H9 (cell line): ENCODE measurements around the gene CHST1. TPM values are rescaled to one million over a fixed set of nuclear protein-coding genes. Genes with fewer than 3 reads are reported as not detected.

Source experiments
- DNase-seq: peaks from one replicate; pipeline ENCODE4 v3.0.0-alpha.2; 2017
- H2AFZ ChIP-seq: one replicate; pipeline ENCODE4 v1.6.1; 2013; ENCODE audit warnings: mild to moderate bottlenecking, low read length, control low read depth, moderate library complexity
- H2AK5ac ChIP-seq: 2 replicates; pipeline ENCODE4 v1.6.1; 2013; ENCODE audit warnings: low read length, control low read depth, mixed read lengths; ENCODE audit not compliant: insufficient read length
- H2BK120ac ChIP-seq: one replicate; pipeline ENCODE4 v1.6.1; 2013; ENCODE audit warnings: low read depth, mild to moderate bottlenecking, low read length, control low read depth, inconsistent platforms; ENCODE audit not compliant: poor library complexity, severe bottlenecking
- H2BK12ac ChIP-seq: 2 replicates; pipeline ENCODE4 v1.6.1; 2013; ENCODE audit warnings: low read length, control low read depth, mixed read lengths, low read depth; ENCODE audit not compliant: insufficient read length
- H2BK15ac ChIP-seq: 2 replicates; pipeline ENCODE4 v1.6.1; 2013; ENCODE audit warnings: low read depth, low read length, control low read depth
- H2BK20ac ChIP-seq: one replicate; pipeline ENCODE4 v1.6.1; 2013; ENCODE audit warnings: low read depth, mild to moderate bottlenecking, low read length, control low read depth, inconsistent platforms; ENCODE audit not compliant: poor library complexity, severe bottlenecking
- H2BK5ac ChIP-seq: 2 replicates; pipeline ENCODE4 v1.6.1; 2013; ENCODE audit warnings: low read length, control low read depth, mixed read lengths; ENCODE audit not compliant: insufficient read length
- H3K14ac ChIP-seq: 2 replicates; pipeline ENCODE4 v1.6.1; 2013; ENCODE audit warnings: low read length, control low read depth; ENCODE audit not compliant: insufficient read depth
- H3K18ac ChIP-seq: 2 replicates; pipeline ENCODE4 v1.6.1; 2013; ENCODE audit warnings: low read depth, mild to moderate bottlenecking, mixed read lengths, low read length, control low read depth; ENCODE audit not compliant: insufficient read length
- H3K23ac ChIP-seq: 2 replicates; pipeline ENCODE4 v1.6.1; 2013; ENCODE audit warnings: low read length, control low read depth, mixed read lengths, low read depth; ENCODE audit not compliant: insufficient read length
- H3K23me2 ChIP-seq: 2 replicates; pipeline ENCODE4 v1.6.1; 2013; ENCODE audit warnings: low read depth, mild to moderate bottlenecking, mixed read lengths, low read length, control low read depth; ENCODE audit not compliant: insufficient read length, poor library complexity, severe bottlenecking
- H3K27ac ChIP-seq: 2 replicates; pipeline ENCODE4 v1.5.1; 2013; ENCODE audit warnings: low read length, control low read depth, mixed read lengths, low read depth; ENCODE audit not compliant: insufficient read length
- H3K27me3 ChIP-seq: 2 replicates; pipeline ENCODE4 v1.6.1; 2013; ENCODE audit warnings: low read length, control low read depth, inconsistent platforms; ENCODE audit not compliant: insufficient read depth
- H3K4ac ChIP-seq: 2 replicates; pipeline ENCODE4 v1.6.1; 2013; ENCODE audit warnings: low read depth, mild to moderate bottlenecking, control low read depth, inconsistent platforms, low read length, moderate library complexity
- H3K4me1 ChIP-seq: 2 replicates; pipeline ENCODE4 v1.6.1; 2013; ENCODE audit warnings: low read length, control low read depth, inconsistent platforms; ENCODE audit not compliant: insufficient read depth
- H3K4me2 ChIP-seq: 2 replicates; pipeline ENCODE4 v1.6.1; 2013; ENCODE audit warnings: low read length, control low read depth, mixed read lengths; ENCODE audit not compliant: insufficient read length, insufficient read depth
- H3K56ac ChIP-seq: 2 replicates; pipeline ENCODE4 v1.6.1; 2013; ENCODE audit warnings: low read depth, mild to moderate bottlenecking, mixed read lengths, low read length, control low read depth; ENCODE audit not compliant: insufficient read length
- H3K79me1 ChIP-seq: 2 replicates; pipeline ENCODE4 v1.6.1; 2013; ENCODE audit warnings: low read depth, mild to moderate bottlenecking, moderate library complexity, low read length, control low read depth, inconsistent platforms; ENCODE audit not compliant: insufficient read depth, poor library complexity, severe bottlenecking
- H3K79me2 ChIP-seq: 2 replicates; pipeline ENCODE4 v1.6.1; 2013; ENCODE audit warnings: low read length, control low read depth, inconsistent platforms; ENCODE audit not compliant: insufficient read depth
- H3K9ac ChIP-seq: 2 replicates; pipeline ENCODE4 v1.6.1; 2013; ENCODE audit warnings: low read length, control low read depth, mixed read lengths; ENCODE audit not compliant: insufficient read length; ENCODE audit errors: extremely low read depth
- H3K9me3 ChIP-seq: one replicate; pipeline ENCODE4 v1.6.1; 2013; ENCODE audit warnings: low read depth, low read length, inconsistent platforms; ENCODE audit not compliant: control insufficient read depth
- H3T11ph ChIP-seq: one replicate; pipeline ENCODE4 v1.6.1; 2013; ENCODE audit warnings: mild to moderate bottlenecking, low read length, control low read depth, inconsistent platforms
- H4K20me1 ChIP-seq: one replicate; pipeline ENCODE4 v1.6.1; 2013; ENCODE audit not compliant: control insufficient read depth, insufficient read length, insufficient read depth
- H4K5ac ChIP-seq: 2 replicates; pipeline ENCODE4 v1.6.1; 2013; ENCODE audit warnings: low read depth, mild to moderate bottlenecking, mixed read lengths, low read length, control low read depth; ENCODE audit not compliant: insufficient read length
- H4K8ac ChIP-seq: replicated peaks from 2 replicates; pipeline ENCODE4 v1.6.1; 2013; ENCODE audit warnings: low read length, control low read depth, mixed read lengths, low read depth; ENCODE audit not compliant: insufficient read length
- H4K91ac ChIP-seq: 2 replicates; pipeline ENCODE4 v1.6.1; 2013; ENCODE audit warnings: low read depth, mild to moderate bottlenecking, moderate library complexity, mixed read lengths, low read length, control low read depth; ENCODE audit not compliant: insufficient read length
- H3K27ac Mint-ChIP-seq, 3 experiments: 2 replicates in 2 of 3; 3 replicates in 1 of 3; pipeline ENCODE4 v1.8.0; 2020 to 2021; ENCODE audit warnings: mixed read lengths in 3 of 3, mild to moderate bottlenecking in 1 of 3, moderate library complexity in 1 of 3
- H3K27me3 Mint-ChIP-seq: 2 replicates; pipeline ENCODE4 v1.8.0; 2021; ENCODE audit warnings: low read depth, mild to moderate bottlenecking, moderate library complexity, mixed read lengths
- H3K36me3 Mint-ChIP-seq, 3 experiments: 2 replicates in 2 of 3; 3 replicates in 1 of 3; pipeline ENCODE4 v1.8.0; 2020 to 2021; ENCODE audit warnings: low read depth in 3 of 3, mixed read lengths in 3 of 3; ENCODE audit not compliant: insufficient read depth in 1 of 3
- H3K4me1 Mint-ChIP-seq, 2 experiments: 2 replicates each; pipeline ENCODE4 v1.8.0; 2020; ENCODE audit warnings: mixed read lengths in 2 of 2
- H3K4me3 Mint-ChIP-seq, 2 experiments: 2 replicates in 1 of 2; 3 replicates in 1 of 2; pipeline ENCODE4 v1.8.0; 2020 to 2021; ENCODE audit warnings: mild to moderate bottlenecking in 2 of 2, mixed read lengths in 2 of 2, moderate library complexity in 1 of 2
- H3K9me3 Mint-ChIP-seq, 2 experiments: 2 replicates in 1 of 2; 3 replicates in 1 of 2; pipeline ENCODE4 v1.8.0; 2020; ENCODE audit warnings: mild to moderate bottlenecking in 2 of 2, mixed read lengths in 2 of 2, moderate library complexity in 1 of 2
- WGBS: extraction: QIAGEN DNeasy Blood & Tissue Kit; methylation state at CpG from one replicate; pipeline ENCODE4 v1.1.7; 2013; ENCODE audit warnings: missing lambda C conversion rate, low lambda C conversion rate, mixed read lengths; ENCODE audit not compliant: insufficient read length; ENCODE audit errors: extremely low coverage; 5-methylcytosine and 5-hydroxymethylcytosine counted together
- total RNA-seq: library from RNA; stranded (reverse); gene quantifications from 2 replicates; pipeline ENCODE4 v1.2.1, GENCODE V29; 2021
- TF ChIP-seq, protein P1 (sequence below): fragments of 200-600 bp; sonication (generic); conservative IDR thresholded peaks from 3 replicates; pipeline ENCODE4 v1.8.0; 2021; ENCODE audit warnings: antibody characterized with exemption, mild to moderate bottlenecking

CHST1 gene
- total RNA-seq, 1 experiment from 2014 or later = 0.57 TPM

DNA sequence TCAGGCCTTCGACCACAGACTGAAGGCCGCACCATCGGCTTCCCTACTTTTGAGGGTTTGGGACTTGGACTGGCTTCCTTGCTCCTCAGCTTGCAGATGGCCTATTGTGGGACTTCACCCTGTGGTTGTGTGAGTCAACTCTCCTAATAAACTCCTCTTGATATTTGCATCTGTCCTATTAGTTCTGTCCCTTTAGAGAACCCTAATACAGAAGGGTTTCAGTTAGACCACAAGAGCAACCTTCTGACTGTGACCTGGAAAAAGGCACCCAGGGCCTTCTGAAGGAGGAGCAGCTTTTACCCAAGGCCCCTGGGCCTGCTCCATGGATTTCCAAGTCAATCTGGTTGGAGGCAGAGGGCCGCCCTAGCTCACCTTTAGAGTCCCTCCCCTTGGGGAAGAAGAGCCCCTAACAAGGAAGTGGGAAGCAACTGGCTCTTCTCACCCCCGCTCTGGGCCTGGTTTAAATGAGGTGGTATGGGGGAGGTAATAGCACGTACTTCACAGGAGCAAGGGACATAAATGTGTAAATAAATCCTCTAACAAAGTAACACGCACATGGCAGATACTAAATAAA is 11.2 kb upstream of the CHST1 start:
- Histone ChIP-seq H2AK5ac (no peak overlapping the region), H3T11ph (no peak overlapping the region), H3K79me2 (no peaks in the 10 kb centered on the region), H3K4ac (no peak overlapping the region), H3K18ac (no peak overlapping the region), H3K14ac (no peak overlapping the region), H2AFZ (no peak overlapping the region), H3K9ac (no peak overlapping the region), H2BK15ac (no peak overlapping the region), H4K5ac (no peak overlapping the region), H3K79me1 (no peaks in the 10 kb centered on the region), H4K91ac (no peak overlapping the region), H3K56ac (no peak overlapping the region), H3K4me2 (no peak overlapping the region), H3K9me3 (no peaks in the 10 kb centered on the region), H2BK20ac (no peak overlapping the region), H3K23me2 (no peaks in the 10 kb centered on the region), H2BK120ac (no peak overlapping the region), H4K20me1 (no peaks in the 10 kb centered on the region), H2BK5ac (no peak overlapping the region), H3K27ac (no peak overlapping the region), H3K4me1 (no peaks in the 10 kb centered on the region), H4K8ac (no peak overlapping the region), H3K23ac (no peak overlapping the region), H2BK12ac (no peak overlapping the region), H3K27me3 (no peaks in the 10 kb centered on the region)
- no peak for DNase-seq
- Mint-ChIP-seq H3K4me3 (no peak overlapping the region), H3K36me3 (no peaks in the 10 kb centered on the region; a peak in 1 of 7 replicates), H3K27me3 (no peaks in the 10 kb centered on the region; the same call in none of the 2 replicates), H3K9me3 (no peaks in the 10 kb centered on the region), H3K4me1 (peaks cover 11 to 27% of the 10 kb centered on the region in 2 experiments), H3K27ac (no peak overlapping the region)
- no CpG with 5 or more reads among the region's 7 CpGs for WGBS
- TF ChIP-seq, protein P1, sequence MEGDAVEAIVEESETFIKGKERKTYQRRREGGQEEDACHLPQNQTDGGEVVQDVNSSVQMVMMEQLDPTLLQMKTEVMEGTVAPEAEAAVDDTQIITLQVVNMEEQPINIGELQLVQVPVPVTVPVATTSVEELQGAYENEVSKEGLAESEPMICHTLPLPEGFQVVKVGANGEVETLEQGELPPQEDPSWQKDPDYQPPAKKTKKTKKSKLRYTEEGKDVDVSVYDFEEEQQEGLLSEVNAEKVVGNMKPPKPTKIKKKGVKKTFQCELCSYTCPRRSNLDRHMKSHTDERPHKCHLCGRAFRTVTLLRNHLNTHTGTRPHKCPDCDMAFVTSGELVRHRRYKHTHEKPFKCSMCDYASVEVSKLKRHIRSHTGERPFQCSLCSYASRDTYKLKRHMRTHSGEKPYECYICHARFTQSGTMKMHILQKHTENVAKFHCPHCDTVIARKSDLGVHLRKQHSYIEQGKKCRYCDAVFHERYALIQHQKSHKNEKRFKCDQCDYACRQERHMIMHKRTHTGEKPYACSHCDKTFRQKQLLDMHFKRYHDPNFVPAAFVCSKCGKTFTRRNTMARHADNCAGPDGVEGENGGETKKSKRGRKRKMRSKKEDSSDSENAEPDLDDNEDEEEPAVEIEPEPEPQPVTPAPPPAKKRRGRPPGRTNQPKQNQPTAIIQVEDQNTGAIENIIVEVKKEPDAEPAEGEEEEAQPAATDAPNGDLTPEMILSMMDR = no peak
